NT2/D1 (cell line): ENCODE measurements around the gene ZNF346.

ENCODE experiments used
- YY1 ChIP-seq: IDR thresholded peaks from 2 replicates; pipeline ENCODE4 v1.6.1; 2011; ENCODE audit not compliant: insufficient read length, insufficient read depth
- ZNF274 ChIP-seq: IDR thresholded peaks from 2 replicates; pipeline ENCODE4 v1.6.1; 2011; ENCODE audit warnings: mild to moderate bottlenecking, low read depth, low read length

DNA sequence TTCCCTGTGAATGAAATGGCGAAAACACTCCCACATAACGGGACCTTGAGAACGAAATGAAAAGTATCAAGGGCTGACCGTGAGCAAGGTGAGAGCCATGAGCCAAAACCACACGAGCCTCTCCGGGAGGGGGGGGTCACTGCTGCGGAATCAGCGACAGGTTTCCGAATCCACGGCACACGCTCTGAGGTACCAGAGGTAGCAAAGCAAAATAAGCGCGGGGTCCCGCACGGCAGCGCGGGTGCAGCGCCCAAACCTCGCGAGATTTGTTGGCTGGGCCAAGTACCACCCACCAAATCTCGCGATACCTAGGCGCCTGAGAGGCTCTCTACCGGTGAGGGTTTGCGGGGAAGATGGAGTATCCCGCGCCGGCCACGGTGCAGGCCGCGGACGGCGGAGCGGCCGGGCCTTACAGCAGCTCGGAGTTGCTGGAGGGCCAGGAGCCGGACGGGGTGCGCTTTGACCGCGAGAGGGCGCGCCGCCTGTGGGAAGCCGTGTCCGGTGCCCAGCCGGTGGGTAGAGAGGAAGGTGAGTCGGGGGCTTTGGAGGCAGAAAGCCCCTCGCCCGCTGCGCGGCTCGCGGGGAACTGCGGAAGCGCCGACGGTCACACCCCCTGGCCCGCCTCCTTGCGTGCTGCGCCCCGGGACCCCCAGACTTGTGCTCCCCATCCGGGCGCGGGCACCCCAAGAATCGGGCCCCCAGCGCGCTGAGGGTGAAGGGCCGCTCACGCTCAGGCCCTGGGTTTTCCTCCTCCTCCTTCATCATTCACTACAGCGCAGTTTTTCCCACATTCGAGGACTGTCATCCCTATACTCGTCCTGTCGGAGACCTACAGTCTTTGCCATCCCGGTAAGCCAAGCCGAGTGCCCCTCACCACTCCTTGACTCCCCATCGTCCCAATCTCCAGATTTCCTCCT, at the start of gene ZNF346:
- TF ChIP-seq YY1, result no peak
- TF ChIP-seq ZNF274, result no peak
